ENCODE results near the gene TSPAN14. TPM values are rescaled to one million over a fixed set of nuclear protein-coding genes. Genes with fewer than 3 reads are reported as not detected.
A peak's percentile ranks its signal among the peaks of the same experiment; 100 is the strongest.

The TSPAN14 gene
- total and polyA plus RNA-seq, 2 of the 13 experiments (the other 11 are each of a cell fraction or from before 2014, with no cell fraction given) = 24.1 to 80.6 TPM

- TF ChIP-seq SRSF4 (IDR thresholded peaks at IDR 0.05; ENCODE audit: low read depth, low read length, poor library complexity, severe bottlenecking) (no peak), PAWR (CRISPR knock-in tag; IDR thresholded peaks at IDR 0.05; ENCODE audit: borderline replicate concordance) (no peak)
Measured at GRCh38 chr10:80497187-80498077, 43.3 kb downstream of the TSPAN14 start (continued).

- Histone ChIP-seq H3K9ac (ENCODE audit: insufficient read depth, low read depth, low read length) (peak overlapping the region; percentile 69), H3K9me3 (ENCODE audit: low read length) (no peaks in the 10 kb centered on the region), H3K27ac (ENCODE audit: extremely low read length, insufficient read depth, low read length) (peak overlapping the region; percentile 90), H3K4me3 (replicated peaks in 1 of 3; ENCODE audit: insufficient read depth in 1 of 3, low read depth in 2 of 3, low read length in 3 of 3) (peak overlapping the region; percentile 13 to 45 (median 24); a peak in 3 of 6 replicates), H3K79me2 (ENCODE audit: insufficient read depth, low read length) (peaks cover 83% of the 10 kb centered on the region), H3K4me1 (ENCODE audit: insufficient read depth, low read length) (peaks cover 100% of the 10 kb centered on the region), H3K4me2 (ENCODE audit: low read depth, low read length) (peak overlapping the region; percentile 85), H3K36me3 (replicated peaks in 1 of 2; ENCODE audit: control insufficient read depth in 1 of 2, insufficient read depth in 2 of 2, low read length in 2 of 2) (peaks cover 5 to 17% of the 10 kb centered on the region in 2 experiments; a peak in 4 of 5 replicates), H3K27me3 (ENCODE audit: control insufficient read depth in 1 of 2, insufficient read depth in 2 of 2, low read length in 2 of 2) (no peaks in the 10 kb centered on the region), H2AFZ (ENCODE audit: low read length) (no peak overlapping the region), H4K20me1 (ENCODE audit: insufficient read depth, low read length) (no peaks in the 10 kb centered on the region)
- no peak for DNase-seq (ENCODE audit: low spot score)
- in situ Hi-C loops (cut with HindIII; ENCODE audit: extremely low pct_ligation_motif_present, low pct_unique_long_range_greater_than_20kb) (no loop called here), intact Hi-C loops (cut with micrococcal nuclease; ENCODE audit: unreplicated experiment) (loop anchor here (2.0 kb wide), 1 partner anchor 33 kb away; no protein-coding TSS in a partner anchor)
- POLR2A ChIA-PET = interaction anchor here (0.6 to 3.2 kb wide), 14 partner anchors 9 to 387 kb away, joined by 3 to 30 read pairs (median 6); partner anchors contain the start of genes MAT1A and PRXL2A
- ATAC-seq = peak; percentile 30
- no peak for FAIRE-seq
- BruUV-seq (replicated peaks) = TSS peak; percentile 77
- 36% methylated on average over 6 of the region's 8 CpGs for WGBS (ENCODE audit: low lambda C conversion rate)
- CTCF ChIA-PET (ENCODE audit: low intra/inter-chr PET ratio, low total read pairs) = no interaction called here
- TF ChIP-seq ZNF230 (CRISPR knock-in tag; IDR thresholded peaks at IDR 0.05) = no peak
- no peak for TF ChIP-seq ZNF333 (CRISPR knock-in tag; IDR thresholded peaks at IDR 0.05; ENCODE audit: borderline replicate concordance)
- TF ChIP-seq PTBP1 (IDR thresholded peaks at IDR 0.05; ENCODE audit: low read depth, low read length, poor library complexity, severe bottlenecking) = no peak
- no peak for TF ChIP-seq ZNF567 (CRISPR knock-in tag; IDR thresholded peaks at IDR 0.05; ENCODE audit: borderline replicate concordance)
- no peak for TF ChIP-seq ZSCAN12 (CRISPR knock-in tag; IDR thresholded peaks at IDR 0.05)
- no peak for TF ChIP-seq ZNF737 (CRISPR knock-in tag; IDR thresholded peaks at IDR 0.05; ENCODE audit: borderline replicate concordance)
- TF ChIP-seq THAP9 (CRISPR knock-in tag; IDR thresholded peaks at IDR 0.05; ENCODE audit: borderline replicate concordance) = no peak; the same call in 1 of the 2 replicates
- TF ChIP-seq HNRNPUL1 (IDR thresholded peaks at IDR 0.05; ENCODE audit: low read depth, low read length) = no peak
- TF ChIP-seq POLR2G (IDR thresholded peaks at IDR 0.05; ENCODE audit: low read depth, low read length) = no peak
- no peak for TF ChIP-seq ZFY (CRISPR knock-in tag; IDR thresholded peaks at IDR 0.05)
- TF ChIP-seq ELF1 (CRISPR knock-in tag; IDR thresholded peaks at IDR 0.05) = no peak
- TF ChIP-seq MIXL1 (CRISPR knock-in tag; IDR thresholded peaks at IDR 0.05) = no peak
- no peak for TF ChIP-seq ZBTB2 (CRISPR knock-in tag; IDR thresholded peaks at IDR 0.05; ENCODE audit: low read depth)
- no peak for TF ChIP-seq POLR2AphosphoS2 (IDR thresholded peaks at IDR 0.05; ENCODE audit: low read depth, low read length)
- TF ChIP-seq MXD4 (CRISPR knock-in tag; IDR thresholded peaks at IDR 0.05) = no peak
Measured at GRCh38 chr10:80498078-80498832, 44.1 kb downstream of the TSPAN14 start.
